ENCODE measurements around the gene SRPRB. TPM values are rescaled to one million over a fixed set of nuclear protein-coding genes. Genes with fewer than 3 reads are reported as not detected.
A peak's percentile ranks its signal among the peaks of the same experiment; 100 is the strongest.

SRPRB gene
- total RNA-seq, 1 donor from 2014 or later = 64.7 TPM

- no peak for DNase-seq (ENCODE audit: low read depth)
Measured at GRCh38 chr3:133865136-133865855, 59.7 kb downstream of the SRPRB start.

- DNase-seq (ENCODE audit: low read depth) = no peak
Measured at GRCh38 chr3:133866141-133866540, 60.5 kb downstream of the SRPRB start.

- no peak for DNase-seq (ENCODE audit: low read depth)
Measured at GRCh38 chr3:133868186-133868585, 62.6 kb downstream of the SRPRB start.

- DNase-seq (ENCODE audit: low read depth) = peak; percentile 9
Measured at GRCh38 chr3:133868758-133869475, 63.3 kb downstream of the SRPRB start.

- no peak for DNase-seq (ENCODE audit: low read depth)
Measured at GRCh38 chr3:133869586-133869985, 64.0 kb downstream of the SRPRB start.

GRCh38 chr3:133870822-133871221, 65.2 kb downstream of the SRPRB start:
- no peak for DNase-seq (ENCODE audit: low read depth)

Other genes starting within 250 kb of the SRPRB start
- gene CDV3, start 232.1 kb upstream of the SRPRB start, total RNA-seq = 314 and 534 TPM in 2 replicates
- gene TOPBP1, start 143.9 kb upstream of the SRPRB start, total RNA-seq = 22.7 and 23.4 TPM in 2 replicates
- under 0.01 TPM in 1 of 2 replicates, not detected in the other for gene TF, start 59.4 kb upstream of the SRPRB start, total RNA-seq
- gene RAB6B, start 90.1 kb downstream of the SRPRB start, total RNA-seq = 4.3 and 5.2 TPM in 2 replicates
- gene SLCO2A1, start 224.1 kb downstream of the SRPRB start, total RNA-seq = 0.69 and 1.0 TPM in 2 replicates